ENCODE results near the gene RCVRN. TPM values are rescaled to one million over a fixed set of nuclear protein-coding genes. Genes with fewer than 3 reads are reported as not detected.
A peak's percentile ranks its signal among the peaks of the same experiment; 100 is the strongest.

Gene RCVRN
- total RNA-seq, 6 experiments from 2014 or later: not detected

DNA sequence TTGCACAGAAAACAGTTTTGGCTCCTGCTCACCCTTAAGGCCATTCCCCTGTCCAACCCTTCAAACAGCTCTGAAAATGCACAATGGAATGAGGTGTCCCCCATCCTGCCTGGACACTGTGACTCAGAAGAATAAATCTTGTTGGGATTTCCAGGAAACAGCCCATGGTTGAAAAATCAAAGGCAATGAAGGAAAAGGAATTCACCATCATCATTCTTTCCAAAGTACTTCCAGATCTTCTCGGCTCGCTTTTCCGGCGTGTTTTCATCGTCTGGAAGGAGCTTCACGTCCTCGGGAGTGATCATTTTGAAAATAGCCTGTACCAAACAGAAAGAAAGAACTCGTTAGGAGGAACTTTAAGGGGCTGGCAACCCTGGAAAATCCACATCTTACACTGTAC is 4.3 kb downstream of the RCVRN start:
- intact Hi-C loops (cut with DNase I): no loop called here
- Histone ChIP-seq H3K27ac (no peak overlapping the region), H3K27me3 (no peaks in the 10 kb centered on the region), H3K4me1 (no peaks in the 10 kb centered on the region), H3K4me3 (no peak overlapping the region), H3K36me3 (no peaks in the 10 kb centered on the region), H3K9me3 (no peaks in the 10 kb centered on the region)
- DNase-seq (no peak), ATAC-seq (no peak)
- WGBS (ENCODE audit: insufficient coverage, low coverage, low lambda C conversion rate, missing lambda C conversion rate): 31% methylated on average over 8 of the region's 8 CpGs
- TF ChIP-seq, protein P1, sequence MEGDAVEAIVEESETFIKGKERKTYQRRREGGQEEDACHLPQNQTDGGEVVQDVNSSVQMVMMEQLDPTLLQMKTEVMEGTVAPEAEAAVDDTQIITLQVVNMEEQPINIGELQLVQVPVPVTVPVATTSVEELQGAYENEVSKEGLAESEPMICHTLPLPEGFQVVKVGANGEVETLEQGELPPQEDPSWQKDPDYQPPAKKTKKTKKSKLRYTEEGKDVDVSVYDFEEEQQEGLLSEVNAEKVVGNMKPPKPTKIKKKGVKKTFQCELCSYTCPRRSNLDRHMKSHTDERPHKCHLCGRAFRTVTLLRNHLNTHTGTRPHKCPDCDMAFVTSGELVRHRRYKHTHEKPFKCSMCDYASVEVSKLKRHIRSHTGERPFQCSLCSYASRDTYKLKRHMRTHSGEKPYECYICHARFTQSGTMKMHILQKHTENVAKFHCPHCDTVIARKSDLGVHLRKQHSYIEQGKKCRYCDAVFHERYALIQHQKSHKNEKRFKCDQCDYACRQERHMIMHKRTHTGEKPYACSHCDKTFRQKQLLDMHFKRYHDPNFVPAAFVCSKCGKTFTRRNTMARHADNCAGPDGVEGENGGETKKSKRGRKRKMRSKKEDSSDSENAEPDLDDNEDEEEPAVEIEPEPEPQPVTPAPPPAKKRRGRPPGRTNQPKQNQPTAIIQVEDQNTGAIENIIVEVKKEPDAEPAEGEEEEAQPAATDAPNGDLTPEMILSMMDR (IDR thresholded peaks at IDR 0.05): no peak
- no peak for TF ChIP-seq POLR2A (IDR thresholded peaks at IDR 0.05)

DNA sequence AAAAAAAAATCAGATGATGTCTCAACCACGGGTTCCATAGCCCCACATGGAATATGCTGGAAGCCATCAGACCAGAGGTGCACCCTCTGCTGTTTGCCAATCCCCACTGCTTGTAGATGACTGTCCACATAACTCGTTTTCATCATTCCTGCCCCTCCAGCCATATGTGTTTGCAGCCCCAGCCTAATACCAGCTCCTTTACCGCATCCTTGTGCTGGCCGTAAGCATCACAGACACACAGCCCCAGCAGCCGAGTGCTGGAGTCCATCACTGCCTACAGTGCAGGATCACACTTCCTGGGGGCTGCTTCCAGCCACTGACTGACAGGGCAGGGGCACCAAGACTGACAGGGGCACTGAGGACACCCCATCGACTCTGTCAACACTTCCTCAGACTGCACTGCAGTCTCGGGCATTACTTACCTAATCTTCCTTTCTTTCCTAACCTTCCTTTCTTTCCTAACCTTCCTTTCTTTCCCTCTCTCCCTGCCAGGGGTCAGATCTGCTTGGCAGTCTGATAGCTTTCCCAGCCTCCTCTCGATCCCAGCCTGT is 5.0 kb downstream of the RCVRN start:
- H3K4me1 ChIP-seq: no peaks in the 10 kb centered on the region
- no peaks in the 10 kb centered on the region for H3K9me3 ChIP-seq
- TF ChIP-seq POLR2A (IDR thresholded peaks at IDR 0.05): no peak
- TF ChIP-seq, protein P1 (IDR thresholded peaks at IDR 0.05): no peak
- H3K4me3 ChIP-seq: no peak overlapping the region
- H3K36me3 ChIP-seq: no peaks in the 10 kb centered on the region
- intact Hi-C loops (cut with DNase I): no loop called here
- DNase-seq (no peak), ATAC-seq (peak in 1 of 4 donors; percentile 9)
- 18% methylated on average over 5 of the region's 8 CpGs for WGBS (ENCODE audit: insufficient coverage, low coverage, low lambda C conversion rate, missing lambda C conversion rate)
- no peak overlapping the region for H3K27ac ChIP-seq
- no peaks in the 10 kb centered on the region for H3K27me3 ChIP-seq

DNA sequence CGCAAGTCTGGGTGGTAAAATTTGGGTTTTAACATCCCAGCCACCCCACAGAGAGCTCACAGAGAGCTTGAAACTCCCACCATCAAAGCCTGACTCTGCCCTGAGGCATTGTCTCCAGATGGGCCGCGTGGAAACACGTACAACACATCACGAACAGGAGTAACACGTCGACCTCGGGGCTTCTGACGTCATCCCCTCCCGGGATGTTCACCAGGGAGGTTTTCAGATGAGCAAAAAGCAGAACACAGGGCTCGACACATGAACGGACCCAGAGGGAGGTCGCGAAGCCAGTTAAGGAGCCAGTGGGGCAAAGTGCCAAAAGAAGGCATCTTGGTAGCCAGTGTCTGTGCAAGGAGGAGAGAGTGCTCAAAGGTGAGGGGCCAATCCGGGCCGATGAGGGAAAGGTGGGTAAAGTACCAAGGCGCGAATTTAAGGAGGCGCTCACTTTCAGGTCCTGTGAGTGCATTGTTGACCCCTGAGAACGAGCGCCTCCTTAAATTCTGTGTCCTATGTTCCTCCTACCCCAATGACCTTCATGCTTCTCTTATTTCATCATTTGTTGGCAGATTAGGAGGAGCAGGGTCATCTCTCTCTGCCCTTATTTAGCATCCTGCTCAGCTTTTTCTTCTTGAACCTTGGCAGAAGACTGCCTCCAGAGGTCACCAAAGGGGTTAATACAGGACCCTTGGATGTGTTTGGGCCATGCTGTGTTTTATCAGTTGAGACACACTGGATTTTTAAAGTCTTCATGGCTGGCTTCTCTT is 5.6 kb downstream of the RCVRN start:
- Histone ChIP-seq H3K9me3 (no peaks in the 10 kb centered on the region), H3K36me3 (no peaks in the 10 kb centered on the region), H3K27me3 (no peaks in the 10 kb centered on the region), H3K4me1 (no peaks in the 10 kb centered on the region), H3K4me3 (no peak overlapping the region), H3K27ac (no peak overlapping the region)
- WGBS (ENCODE audit: insufficient coverage, low coverage, low lambda C conversion rate, missing lambda C conversion rate): 44% methylated on average over 12 of the region's 21 CpGs
- intact Hi-C loops (cut with DNase I): no loop called here
- ATAC-seq (peak in 2 of 4 donors; percentile 25 to 31), DNase-seq (no peak)
- no peak for TF ChIP-seq POLR2A (IDR thresholded peaks at IDR 0.05)
- TF ChIP-seq, protein P1 (IDR thresholded peaks at IDR 0.05): no peak

DNA sequence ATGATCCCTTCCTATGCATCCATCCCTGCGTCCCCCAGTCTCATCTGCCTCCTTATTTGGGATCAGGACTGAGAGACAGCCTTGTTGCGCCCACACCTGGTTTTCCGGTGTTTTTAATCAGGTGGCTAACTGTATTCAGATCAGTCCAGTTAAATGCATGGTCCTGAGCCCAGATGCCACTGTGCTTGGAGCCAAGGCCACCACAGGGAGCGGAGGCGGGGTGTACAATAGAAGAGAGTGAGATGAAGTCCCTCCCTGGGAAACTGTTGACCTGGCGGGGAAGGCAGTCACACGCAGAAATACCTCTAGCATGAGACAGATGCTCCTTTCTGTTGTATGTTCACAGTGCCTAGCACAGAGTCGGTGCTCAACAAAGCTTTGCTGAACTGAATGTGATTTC is 6.3 kb downstream of the RCVRN start:
- no peaks in the 10 kb centered on the region for H3K27me3 ChIP-seq
- no peak overlapping the region for H3K4me3 ChIP-seq
- DNase-seq: no peak
- no peak for ATAC-seq
- intact Hi-C loops (cut with DNase I): no loop called here
- no peaks in the 10 kb centered on the region for H3K9me3 ChIP-seq
- H3K36me3 ChIP-seq: no peaks in the 10 kb centered on the region
- 77% methylated on average over 4 of the region's 8 CpGs for WGBS (ENCODE audit: insufficient coverage, low coverage, low lambda C conversion rate, missing lambda C conversion rate)
- no peak overlapping the region for H3K27ac ChIP-seq
- TF ChIP-seq POLR2A (IDR thresholded peaks at IDR 0.05): no peak
- H3K4me1 ChIP-seq: no peaks in the 10 kb centered on the region

DNA sequence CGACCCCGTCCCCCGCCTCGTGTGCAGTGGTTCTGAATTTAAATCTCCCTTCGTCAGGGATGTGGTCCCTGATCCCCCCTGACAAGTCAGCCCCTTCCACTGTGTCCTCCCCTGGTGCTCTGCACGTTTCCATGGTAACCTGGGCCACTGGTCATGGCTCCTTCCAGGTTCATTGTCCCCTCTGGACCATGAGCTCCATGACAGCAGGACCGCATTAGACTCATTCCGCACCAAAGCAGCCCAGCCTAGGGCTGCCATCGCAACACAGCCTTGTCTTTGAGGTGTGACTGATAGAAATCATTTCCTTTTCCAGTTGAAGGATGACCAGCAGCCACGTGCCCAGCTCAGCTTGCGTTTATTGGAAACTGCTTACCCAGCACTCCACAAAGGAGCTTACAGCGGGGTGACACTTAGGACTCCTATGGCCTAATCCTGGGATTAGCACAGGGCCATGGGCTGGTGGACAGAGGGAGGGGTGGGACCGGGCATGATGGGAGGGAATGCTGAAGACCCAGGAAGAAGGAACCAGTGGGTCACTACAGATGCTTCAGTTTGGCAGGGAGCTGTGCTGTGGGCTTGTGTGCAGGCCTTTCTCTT is 7.6 kb downstream of the RCVRN start:
- WGBS (ENCODE audit: insufficient coverage, low coverage, low lambda C conversion rate, missing lambda C conversion rate): 68% methylated on average over 10 of the region's 13 CpGs
- no peak for ATAC-seq
- no peak for TF ChIP-seq POLR2A (IDR thresholded peaks at IDR 0.05)
- TF ChIP-seq, protein P1 (IDR thresholded peaks at IDR 0.05): no peak
- Histone ChIP-seq H3K4me1 (no peaks in the 10 kb centered on the region), H3K27ac (no peak overlapping the region), H3K36me3 (no peaks in the 10 kb centered on the region), H3K4me3 (no peak overlapping the region), H3K9me3 (no peaks in the 10 kb centered on the region), H3K27me3 (no peaks in the 10 kb centered on the region)
- DNase-seq: no peak
- intact Hi-C loops (cut with DNase I): no loop called here

Data from right lobe of liver (tissue), 6 donors.